WTC11 (cell line): ENCODE measurements around the gene ATN1. TPM values are rescaled to one million over a fixed set of nuclear protein-coding genes. Genes with fewer than 3 reads are reported as not detected.

Source experiments
- ATAC-seq: fragments of 200-7000 bp; cut with Tn5 transposase; 2 replicates; pipeline ENCODE4 v1.10.0; 2021; ENCODE audit warnings: mild to moderate bottlenecking, moderate library complexity
- CTCF ChIA-PET: fragments of 300-600 bp; sonication (Branson Sonifier 250); formaldehyde crosslinking; loops from one replicate; lab custom pipeline; 2021; ENCODE audit warnings: antibody characterized with exemption; lab: Charles Lee
- POLR2A ChIA-PET: fragments of 350-600 bp; sonication (Branson Sonifier 250); formaldehyde crosslinking; loops from one replicate; lab custom pipeline; 2021; ENCODE audit warnings: antibody characterized with exemption; lab: Charles Lee
- DNase-seq: peaks from one replicate; pipeline ENCODE4 v3.0.0; 2021; ENCODE audit warnings: low spot score
- H3K27ac Mint-ChIP-seq: 2 replicates; pipeline ENCODE4 v1.8.0; 2021; ENCODE audit warnings: mixed read lengths
- H3K27me3 Mint-ChIP-seq: 2 replicates; pipeline ENCODE4 v1.8.0; 2021; ENCODE audit warnings: low read depth, mild to moderate bottlenecking, moderate library complexity, mixed read lengths
- H3K36me3 Mint-ChIP-seq: 2 replicates; pipeline ENCODE4 v1.8.0; 2021; ENCODE audit warnings: mixed read lengths
- H3K4me1 Mint-ChIP-seq: 2 replicates; pipeline ENCODE4 v1.8.0; 2022; ENCODE audit warnings: mixed read lengths
- H3K4me3 Mint-ChIP-seq: 2 replicates; pipeline ENCODE4 v1.8.0; 2021; ENCODE audit warnings: mild to moderate bottlenecking, moderate library complexity, mixed read lengths
- H3K9me3 Mint-ChIP-seq: 2 replicates; pipeline ENCODE4 v1.8.0; 2021; ENCODE audit warnings: mixed read lengths
- AR ChIP-seq: fragments of 250-450 bp; sonication (Bioruptor Pico); IDR thresholded peaks from 2 replicates; pipeline ENCODE4 v1.9.0; 2021; ENCODE audit warnings: mild to moderate bottlenecking
- ARID4B ChIP-seq: sonication (generic); formaldehyde crosslinking; IDR thresholded peaks from 2 replicates; pipeline ENCODE4 v1.8.0; 2023; ENCODE audit warnings: missing genetic modification reagents, mild to moderate bottlenecking, borderline replicate concordance
- ATF2 ChIP-seq: sonication (generic); formaldehyde crosslinking; IDR thresholded peaks from 2 replicates; pipeline ENCODE4 v1.8.1; 2022; ENCODE audit warnings: low read depth, missing genetic modification reagents, borderline replicate concordance
- JAZF1 ChIP-seq: fragments of 250-450 bp; sonication (Bioruptor Pico); IDR thresholded peaks from 2 replicates; pipeline ENCODE4 v1.9.0; 2021; ENCODE audit warnings: moderate library complexity, mild to moderate bottlenecking, inconsistent platforms
- MLX ChIP-seq: sonication (generic); formaldehyde crosslinking; IDR thresholded peaks from 2 replicates; pipeline ENCODE4 v1.8.1; 2023; ENCODE audit warnings: mild to moderate bottlenecking, missing genetic modification reagents, moderate library complexity
- MYBL2 ChIP-seq: sonication (generic); formaldehyde crosslinking; IDR thresholded peaks from 2 replicates; pipeline ENCODE4 v1.8.1; 2023; ENCODE audit warnings: mild to moderate bottlenecking, moderate library complexity, missing genetic modification reagents
- NFE2L1 ChIP-seq: sonication (generic); formaldehyde crosslinking; IDR thresholded peaks from 2 replicates; pipeline ENCODE4 v1.8.1; 2023; ENCODE audit warnings: missing genetic modification reagents
- NFYB ChIP-seq: sonication (generic); formaldehyde crosslinking; conservative IDR thresholded peaks from 2 replicates; pipeline ENCODE4 v1.8.0; 2022; ENCODE audit warnings: low read depth, missing genetic modification reagents
- NR3C1 ChIP-seq: sonication (generic); formaldehyde crosslinking; conservative IDR thresholded peaks from 2 replicates; pipeline ENCODE4 v1.8.1; 2023; ENCODE audit warnings: low read depth, mild to moderate bottlenecking, missing genetic modification reagents
- OVOL2 ChIP-seq: fragments of 250-450 bp; sonication (Bioruptor Pico); IDR thresholded peaks from 2 replicates; pipeline ENCODE4 v1.9.0; 2021; ENCODE audit warnings: mild to moderate bottlenecking, borderline replicate concordance
- SMAD4 ChIP-seq: sonication (generic); formaldehyde crosslinking; IDR thresholded peaks from 2 replicates; pipeline ENCODE4 v1.8.0; 2022; ENCODE audit warnings: mild to moderate bottlenecking, missing genetic modification reagents
- SP1 ChIP-seq: sonication (generic); formaldehyde crosslinking; conservative IDR thresholded peaks from 2 replicates; pipeline ENCODE4 v1.8.1; 2022; ENCODE audit warnings: missing genetic modification reagents
- TCF7 ChIP-seq: sonication (generic); formaldehyde crosslinking; IDR thresholded peaks from 2 replicates; pipeline ENCODE4 v1.8.0; 2022; ENCODE audit warnings: mild to moderate bottlenecking, low read depth, missing genetic modification reagents, moderate library complexity
- ZBTB43 ChIP-seq: sonication (generic); formaldehyde crosslinking; IDR thresholded peaks from 2 replicates; pipeline ENCODE4 v1.8.1; 2023; ENCODE audit warnings: mild to moderate bottlenecking, missing genetic modification reagents
- ZNF138 ChIP-seq: sonication (generic); formaldehyde crosslinking; conservative IDR thresholded peaks from 2 replicates; pipeline ENCODE4 v1.8.1; 2022; ENCODE audit warnings: mild to moderate bottlenecking, moderate library complexity, missing genetic modification reagents
- ZNF219 ChIP-seq: sonication (generic); formaldehyde crosslinking; IDR thresholded peaks from 2 replicates; pipeline ENCODE4 v1.8.0; 2023; ENCODE audit warnings: missing genetic modification reagents, mild to moderate bottlenecking, borderline replicate concordance
- ZNF263 ChIP-seq: sonication (generic); formaldehyde crosslinking; IDR thresholded peaks from 2 replicates; pipeline ENCODE4 v1.8.1; 2022; ENCODE audit warnings: low read depth, mild to moderate bottlenecking, moderate library complexity, missing genetic modification reagents
- ZNF281 ChIP-seq: sonication (generic); formaldehyde crosslinking; IDR thresholded peaks from 2 replicates; pipeline ENCODE4 v1.8.0; 2023; ENCODE audit warnings: mild to moderate bottlenecking, missing genetic modification reagents
- ZSCAN18 ChIP-seq: fragments of 250-450 bp; sonication (Bioruptor Pico); IDR thresholded peaks from 2 replicates; pipeline ENCODE4 v2.1.2; 2022; ENCODE audit warnings: mild to moderate bottlenecking, moderate library complexity
- total RNA-seq: library from RNA; stranded (reverse); gene quantifications from 3 replicates; pipeline ENCODE4 v1.2.3, GENCODE V29; 2021

The ATN1 gene
- total RNA-seq, 1 experiment from 2014 or later = 87.1 TPM

- TF ChIP-seq MYBL2 (CRISPR knock-in tag) (no peak), JAZF1 (no peak), ZNF138 (CRISPR knock-in tag) (no peak), ZNF219 (CRISPR knock-in tag) (no peak), SP1 (CRISPR knock-in tag) (no peak), NFYB (CRISPR knock-in tag) (no peak), NR3C1 (no peak)
These were observed 27.6 kb downstream of the ATN1 start (continued) for GRCh38 chr12:6955108-6956020.

GRCh38 chr12:6956021-6956727 is 28.4 kb downstream of the ATN1 start:
- no peak for DNase-seq
- H3K27me3 Mint-ChIP-seq = no peaks in the 10 kb centered on the region
- no peaks in the 10 kb centered on the region for H3K9me3 Mint-ChIP-seq
- H3K4me1 Mint-ChIP-seq = peaks cover 31% of the 10 kb centered on the region
- ChIA-PET CTCF (interaction anchor here (1.0 to 1.8 kb wide), 2 partner anchors 9 to 12 kb away, joined by 3 to 5 read pairs; partner anchors contain the start of genes C12orf57 and RNU7-1), POLR2A (no interaction called here)
- ATAC-seq = no peak
- no peaks in the 10 kb centered on the region for H3K36me3 Mint-ChIP-seq
- no peak overlapping the region for H3K27ac Mint-ChIP-seq
- no peak overlapping the region for H3K4me3 Mint-ChIP-seq
- TF ChIP-seq SMAD4 (CRISPR knock-in tag) = no peak
- TF ChIP-seq NFE2L1 (CRISPR knock-in tag) = no peak
- TF ChIP-seq ZBTB43 (CRISPR knock-in tag) = no peak
- TF ChIP-seq MLX (CRISPR knock-in tag) = no peak
- TF ChIP-seq OVOL2 (CRISPR knock-in tag) = no peak
- no peak for TF ChIP-seq TCF7 (CRISPR knock-in tag)
- no peak for TF ChIP-seq ZSCAN18 (CRISPR knock-in tag)
- TF ChIP-seq ATF2 (CRISPR knock-in tag) = no peak
- no peak for TF ChIP-seq ZNF263
- TF ChIP-seq ARID4B = no peak
- no peak for TF ChIP-seq AR
- no peak for TF ChIP-seq ZNF281 (CRISPR knock-in tag)
